Liver (tissue), 3 donors: Measurements from ENCODE around the gene PTPRN2.

Experiments
- CTCF ChIP-seq: fragments of 150-350 bp; IDR thresholded peaks from 2 replicates; pipeline ENCODE4 v1.5.1; 2017; ENCODE audit warnings: improper control_type of control experiment, low read depth, low read length; ENCODE audit not compliant: missing input control
- FOXA1 ChIP-seq: IDR thresholded peaks from 2 replicates; pipeline ENCODE4 v1.6.1; 2016; ENCODE audit warnings: antibody characterized with exemption
- NR2F2 ChIP-seq: IDR thresholded peaks from 2 replicates; pipeline ENCODE4 v1.6.1; 2016; ENCODE audit warnings: antibody characterized with exemption
- TF ChIP-seq, protein P1 (sequence below): IDR thresholded peaks from 2 replicates; pipeline ENCODE4 v1.6.1; 2016; ENCODE audit warnings: antibody characterized with exemption
- donor health status: healthy.
- donor health status: healthy.

DNA sequence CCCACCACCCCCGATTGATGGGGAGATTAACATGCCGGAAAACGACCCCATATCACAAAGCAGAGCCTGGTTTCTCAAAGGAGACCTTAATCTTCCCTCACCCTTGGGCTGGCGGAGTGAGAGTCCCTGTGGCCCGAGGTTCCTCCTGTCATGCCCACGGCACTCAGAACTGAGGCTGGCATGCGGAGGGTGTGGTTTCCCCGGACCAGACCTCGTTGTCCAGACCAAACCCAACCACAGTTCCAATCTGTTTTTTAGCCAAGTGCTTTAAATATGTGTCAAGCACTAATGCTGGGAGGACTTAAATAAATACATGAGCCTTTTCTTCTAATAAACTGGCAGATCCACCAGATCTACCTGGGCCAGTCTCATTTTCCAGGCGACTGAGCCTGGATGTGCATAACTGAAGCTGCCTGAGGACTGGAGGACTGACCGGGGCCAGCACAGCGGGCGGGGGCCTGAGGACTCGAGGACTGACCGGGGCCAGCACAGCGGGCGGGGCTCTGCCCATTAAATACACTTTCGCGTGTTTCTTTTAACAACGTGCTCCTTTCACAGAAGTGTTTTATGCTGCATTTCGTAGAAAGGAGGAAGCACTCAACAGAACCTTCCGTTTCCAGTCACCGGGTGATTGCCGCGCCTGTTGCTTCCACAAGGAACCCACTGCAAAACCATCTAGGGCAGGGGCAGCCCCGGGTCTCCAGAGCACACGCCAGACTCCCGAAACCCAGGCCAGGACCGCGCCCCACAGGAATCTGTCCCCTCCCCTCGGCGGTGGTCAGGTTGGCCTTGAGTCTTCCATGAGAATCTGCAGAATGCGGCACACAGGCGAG lies 334.6 kb downstream of the PTPRN2 start:
- TF ChIP-seq CTCF: no peak
- TF ChIP-seq, protein P1, sequence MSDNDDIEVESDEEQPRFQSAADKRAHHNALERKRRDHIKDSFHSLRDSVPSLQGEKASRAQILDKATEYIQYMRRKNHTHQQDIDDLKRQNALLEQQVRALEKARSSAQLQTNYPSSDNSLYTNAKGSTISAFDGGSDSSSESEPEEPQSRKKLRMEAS: no peak
- no peak for TF ChIP-seq FOXA1
- TF ChIP-seq NR2F2: no peak
